ENCODE measurements around the gene INPP4A.

INPP4A gene

GRCh38 chr2:98519156-98519555 is 74.5 kb downstream of the INPP4A start:
- H3K4me3 ChIP-seq (ENCODE audit: severe bottlenecking): no peak overlapping the region
- no peak overlapping the region for H3K27ac ChIP-seq (ENCODE audit: poor library complexity, severe bottlenecking)
- no peaks in the 10 kb centered on the region for H3K4me1 ChIP-seq (ENCODE audit: insufficient read depth, poor library complexity, severe bottlenecking)
- ATAC-seq (ENCODE audit: low read depth): no peak
- DNase-seq (ENCODE audit: low spot score): no peak
- no peaks in the 10 kb centered on the region for H3K9me3 ChIP-seq (ENCODE audit: severe bottlenecking)
- H3K27me3 ChIP-seq (ENCODE audit: insufficient read depth, poor library complexity, severe bottlenecking): no peaks in the 10 kb centered on the region
- TF ChIP-seq CTCF (IDR thresholded peaks at IDR 0.05; ENCODE audit: poor library complexity, severe bottlenecking): no peak
- no peaks in the 10 kb centered on the region for H3K36me3 ChIP-seq (ENCODE audit: low read depth)

GRCh38 chr2:98519851-98520250 is 75.2 kb downstream of the INPP4A start:
- Histone ChIP-seq H3K27ac (ENCODE audit: poor library complexity, severe bottlenecking) (no peak overlapping the region), H3K4me1 (ENCODE audit: insufficient read depth, poor library complexity, severe bottlenecking) (no peaks in the 10 kb centered on the region), H3K27me3 (ENCODE audit: insufficient read depth, poor library complexity, severe bottlenecking) (no peaks in the 10 kb centered on the region), H3K4me3 (ENCODE audit: severe bottlenecking) (no peak overlapping the region), H3K9me3 (ENCODE audit: severe bottlenecking) (no peaks in the 10 kb centered on the region), H3K36me3 (ENCODE audit: low read depth) (no peaks in the 10 kb centered on the region)
- ATAC-seq (ENCODE audit: low read depth): no peak
- no peak for DNase-seq (ENCODE audit: low spot score)
- no peak for TF ChIP-seq CTCF (IDR thresholded peaks at IDR 0.05; ENCODE audit: poor library complexity, severe bottlenecking)

- no peaks in the 10 kb centered on the region for H3K36me3 ChIP-seq (ENCODE audit: low read depth)
- no peaks in the 10 kb centered on the region for H3K4me1 ChIP-seq (ENCODE audit: insufficient read depth, poor library complexity, severe bottlenecking)
- ATAC-seq (ENCODE audit: low read depth): no peak
- H3K9me3 ChIP-seq (ENCODE audit: severe bottlenecking): no peaks in the 10 kb centered on the region
- no peak overlapping the region for H3K27ac ChIP-seq (ENCODE audit: poor library complexity, severe bottlenecking)
- no peak for TF ChIP-seq CTCF (IDR thresholded peaks at IDR 0.05; ENCODE audit: poor library complexity, severe bottlenecking)
- no peak for DNase-seq (ENCODE audit: low spot score)
- no peaks in the 10 kb centered on the region for H3K27me3 ChIP-seq (ENCODE audit: insufficient read depth, poor library complexity, severe bottlenecking)
- no peak overlapping the region for H3K4me3 ChIP-seq (ENCODE audit: severe bottlenecking)
Measured at GRCh38 chr2:98520806-98521205, 76.1 kb downstream of the INPP4A start.

- Histone ChIP-seq H3K36me3 (ENCODE audit: low read depth) (no peaks in the 10 kb centered on the region), H3K9me3 (ENCODE audit: severe bottlenecking) (no peaks in the 10 kb centered on the region), H3K27ac (ENCODE audit: poor library complexity, severe bottlenecking) (no peak overlapping the region), H3K27me3 (ENCODE audit: insufficient read depth, poor library complexity, severe bottlenecking) (no peaks in the 10 kb centered on the region), H3K4me1 (ENCODE audit: insufficient read depth, poor library complexity, severe bottlenecking) (no peaks in the 10 kb centered on the region), H3K4me3 (ENCODE audit: severe bottlenecking) (no peak overlapping the region)
- ATAC-seq (ENCODE audit: low read depth) (no peak), DNase-seq (ENCODE audit: low spot score) (no peak)
- no peak for TF ChIP-seq CTCF (IDR thresholded peaks at IDR 0.05; ENCODE audit: poor library complexity, severe bottlenecking)
Measured at GRCh38 chr2:98521266-98521665, 76.6 kb downstream of the INPP4A start.

GRCh38 chr2:98522854-98523253 is 78.2 kb downstream of the INPP4A start:
- Histone ChIP-seq H3K27ac (ENCODE audit: poor library complexity, severe bottlenecking) (no peak overlapping the region), H3K9me3 (ENCODE audit: severe bottlenecking) (no peaks in the 10 kb centered on the region), H3K4me1 (ENCODE audit: insufficient read depth, poor library complexity, severe bottlenecking) (no peaks in the 10 kb centered on the region), H3K36me3 (ENCODE audit: low read depth) (no peaks in the 10 kb centered on the region), H3K4me3 (ENCODE audit: severe bottlenecking) (no peak overlapping the region), H3K27me3 (ENCODE audit: insufficient read depth, poor library complexity, severe bottlenecking) (no peaks in the 10 kb centered on the region)
- no peak for DNase-seq (ENCODE audit: low spot score)
- ATAC-seq (ENCODE audit: low read depth): no peak
- no peak for TF ChIP-seq CTCF (IDR thresholded peaks at IDR 0.05; ENCODE audit: poor library complexity, severe bottlenecking)

Measured in RWPE2 (cell line).